Stimulated activated CD8-positive, alpha-beta memory T cell treated with anti-CD3 and anti-CD28 coated beads, Interleukin-15, amount 100 ng/mL, for 48 hours (primary cell): Measurements from ENCODE around the gene ATP13A2.

Experiments
- DNase-seq, 2 donors: peaks; one replicate each; pipeline ENCODE4 v3.0.0-alpha.2; 2020; ENCODE audit warnings: low read depth in 2 of 2

ATP13A2 gene

GRCh38 chr1:17028662-17029188, 17.0 kb upstream of the ATP13A2 start:
- DNase-seq = no peak

- no peak for DNase-seq
These were observed 16.2 kb upstream of the ATP13A2 start for GRCh38 chr1:17027900-17028299.

- DNase-seq = no peak
These were observed 15.7 kb upstream of the ATP13A2 start for GRCh38 chr1:17027403-17027802.

- DNase-seq = no peak
These were observed 13.0 kb upstream of the ATP13A2 start for GRCh38 chr1:17024721-17025120.

GRCh38 chr1:17023573-17023972, 11.8 kb upstream of the ATP13A2 start:
- no peak for DNase-seq

GRCh38 chr1:17023102-17023501, 11.4 kb upstream of the ATP13A2 start:
- DNase-seq = no peak

GRCh38 chr1:17021896-17022295, 10.2 kb upstream of the ATP13A2 start:
- no peak for DNase-seq

GRCh38 chr1:17020502-17020901, 8.8 kb upstream of the ATP13A2 start:
- DNase-seq = no peak

GRCh38 chr1:17018849-17019248, 7.1 kb upstream of the ATP13A2 start:
- no peak for DNase-seq

GRCh38 chr1:17017435-17017834, 5.7 kb upstream of the ATP13A2 start:
- DNase-seq = no peak

- no peak for DNase-seq
These were observed 4.6 kb upstream of the ATP13A2 start for GRCh38 chr1:17016317-17016661.

GRCh38 chr1:17014671-17015567, 3.2 kb upstream of the ATP13A2 start:
- no peak for DNase-seq

GRCh38 chr1:17013491-17014320, 2.0 kb upstream of the ATP13A2 start:
- no peak for DNase-seq

GRCh38 chr1:17012775-17013490, 1.2 kb upstream of the ATP13A2 start:
- DNase-seq = no peak

- no peak for DNase-seq
These were observed 663 bp downstream of the ATP13A2 start for GRCh38 chr1:17011092-17011438.

GRCh38 chr1:17009706-17010105, 2.0 kb downstream of the ATP13A2 start:
- no peak for DNase-seq

GRCh38 chr1:17008208-17008855, 3.4 kb downstream of the ATP13A2 start:
- no peak for DNase-seq

- no peak for DNase-seq
These were observed 4.6 kb downstream of the ATP13A2 start for GRCh38 chr1:17007121-17007520.

GRCh38 chr1:17005365-17005740, 6.4 kb downstream of the ATP13A2 start:
- no peak for DNase-seq

- no peak for DNase-seq
These were observed 7.0 kb downstream of the ATP13A2 start for GRCh38 chr1:17004466-17005364.

GRCh38 chr1:17002524-17002902, 9.2 kb downstream of the ATP13A2 start:
- DNase-seq = no peak
